ENCODE results near the gene DENND1A.
"Not testable (repeated sequence)": the region's sequence is repeated elsewhere in the genome, so short reads cannot be mapped to it uniquely, and the experiment has no call there.

DENND1A gene, protein sequence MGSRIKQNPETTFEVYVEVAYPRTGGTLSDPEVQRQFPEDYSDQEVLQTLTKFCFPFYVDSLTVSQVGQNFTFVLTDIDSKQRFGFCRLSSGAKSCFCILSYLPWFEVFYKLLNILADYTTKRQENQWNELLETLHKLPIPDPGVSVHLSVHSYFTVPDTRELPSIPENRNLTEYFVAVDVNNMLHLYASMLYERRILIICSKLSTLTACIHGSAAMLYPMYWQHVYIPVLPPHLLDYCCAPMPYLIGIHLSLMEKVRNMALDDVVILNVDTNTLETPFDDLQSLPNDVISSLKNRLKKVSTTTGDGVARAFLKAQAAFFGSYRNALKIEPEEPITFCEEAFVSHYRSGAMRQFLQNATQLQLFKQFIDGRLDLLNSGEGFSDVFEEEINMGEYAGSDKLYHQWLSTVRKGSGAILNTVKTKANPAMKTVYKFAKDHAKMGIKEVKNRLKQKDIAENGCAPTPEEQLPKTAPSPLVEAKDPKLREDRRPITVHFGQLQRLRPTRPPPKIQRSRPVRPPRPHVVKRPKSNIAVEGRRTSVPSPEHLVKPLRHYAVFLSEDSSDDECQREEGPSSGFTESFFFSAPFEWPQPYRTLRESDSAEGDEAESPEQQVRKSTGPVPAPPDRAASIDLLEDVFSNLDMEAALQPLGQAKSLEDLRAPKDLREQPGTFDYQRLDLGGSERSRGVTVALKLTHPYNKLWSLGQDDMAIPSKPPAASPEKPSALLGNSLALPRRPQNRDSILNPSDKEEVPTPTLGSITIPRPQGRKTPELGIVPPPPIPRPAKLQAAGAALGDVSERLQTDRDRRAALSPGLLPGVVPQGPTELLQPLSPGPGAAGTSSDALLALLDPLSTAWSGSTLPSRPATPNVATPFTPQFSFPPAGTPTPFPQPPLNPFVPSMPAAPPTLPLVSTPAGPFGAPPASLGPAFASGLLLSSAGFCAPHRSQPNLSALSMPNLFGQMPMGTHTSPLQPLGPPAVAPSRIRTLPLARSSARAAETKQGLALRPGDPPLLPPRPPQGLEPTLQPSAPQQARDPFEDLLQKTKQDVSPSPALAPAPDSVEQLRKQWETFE

GRCh38 chr9:123929870-123930831, at the start of gene DENND1A:
TSS of gene DENND1A (minus strand) at chr9:123930126. CDS start at chr9:123929905, 221 bp downstream.
- DNase-seq (ENCODE audit: low read depth in 2 of 2) = peak; percentile 71 to 89

GRCh38 chr9:123978981-123979380, 49.1 kb upstream of the DENND1A start:
- DNase-seq (ENCODE audit: low read depth in 2 of 2) = no peak

DNA sequence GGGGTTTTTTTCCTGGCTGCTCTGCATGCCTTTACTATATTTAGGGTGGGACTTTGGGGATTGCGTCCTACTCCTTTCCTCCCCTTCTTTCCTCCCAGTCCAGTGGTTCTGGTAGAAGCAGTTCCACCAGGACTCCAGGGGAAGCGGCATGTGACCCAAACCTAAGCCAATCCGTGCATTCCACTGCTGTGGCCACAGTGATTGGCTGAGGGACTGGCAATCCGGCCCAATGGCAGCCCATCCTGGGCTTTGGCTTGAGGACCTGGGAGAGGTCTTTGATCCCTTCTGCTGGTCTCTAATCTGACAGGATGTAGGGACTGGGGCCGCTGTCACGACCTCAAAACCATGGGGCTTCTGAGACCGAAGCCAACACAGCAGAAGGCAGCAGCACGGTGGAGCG, 46.7 kb upstream of the DENND1A start:
- DNase-seq (ENCODE audit: low read depth in 2 of 2) = not testable (repeated sequence)

DNA sequence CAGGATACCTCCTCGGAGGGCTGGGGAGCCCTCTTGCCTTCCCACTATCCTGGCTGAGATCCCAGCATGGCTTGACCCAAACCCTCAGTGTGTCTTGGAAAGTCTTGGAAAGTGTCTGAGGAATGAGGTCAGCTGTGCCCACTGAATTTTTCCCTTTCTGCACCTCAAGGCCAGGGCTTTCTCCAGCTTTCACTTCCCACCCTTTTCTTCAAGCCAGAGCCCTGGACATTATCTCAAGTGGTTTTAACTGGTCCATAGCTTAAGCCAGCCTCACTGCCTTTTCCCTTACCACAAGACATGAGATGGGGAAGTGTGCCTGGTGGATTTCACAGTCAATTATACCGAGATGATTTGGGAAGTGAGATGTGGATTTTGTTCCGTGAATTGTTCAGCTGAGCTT, 45.9 kb upstream of the DENND1A start:
- DNase-seq (ENCODE audit: low read depth in 2 of 2) = no peak

GRCh38 chr9:123974471-123974870, 44.5 kb upstream of the DENND1A start:
- DNase-seq (ENCODE audit: low read depth in 2 of 2) = no peak

DNA sequence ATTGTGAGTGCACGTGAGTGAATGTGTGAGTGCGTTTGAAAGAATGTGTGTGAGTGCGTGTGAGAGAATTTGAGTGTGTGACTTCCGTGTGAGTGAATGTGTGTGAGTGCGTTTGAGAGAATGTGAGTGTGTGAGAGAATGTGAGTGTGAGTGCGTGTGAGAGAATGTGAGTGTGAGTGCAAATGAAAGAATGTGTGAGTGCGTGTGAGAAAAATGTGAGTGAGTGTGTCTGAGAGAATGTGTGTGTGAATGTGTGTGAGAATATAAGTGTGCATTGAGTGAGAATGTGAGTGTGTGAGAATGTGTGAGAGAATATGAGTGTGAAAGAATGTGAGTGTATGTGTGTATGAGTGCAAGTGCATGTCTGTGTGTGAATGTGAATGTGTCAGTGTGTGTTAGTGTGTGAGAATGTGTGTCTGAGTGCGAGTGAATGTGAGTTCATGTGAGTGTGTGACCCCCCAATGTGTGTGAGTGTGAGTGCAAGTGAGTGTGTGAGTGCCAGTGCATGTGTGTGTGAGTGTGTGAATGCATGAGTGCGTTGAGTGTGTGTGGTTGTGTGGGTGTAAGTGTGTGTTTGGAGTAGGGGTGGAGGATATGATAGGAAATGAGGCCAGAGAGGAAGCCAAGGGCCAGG, 43.8 kb upstream of the DENND1A start:
- no peak for DNase-seq (ENCODE audit: low read depth in 2 of 2)

DNA sequence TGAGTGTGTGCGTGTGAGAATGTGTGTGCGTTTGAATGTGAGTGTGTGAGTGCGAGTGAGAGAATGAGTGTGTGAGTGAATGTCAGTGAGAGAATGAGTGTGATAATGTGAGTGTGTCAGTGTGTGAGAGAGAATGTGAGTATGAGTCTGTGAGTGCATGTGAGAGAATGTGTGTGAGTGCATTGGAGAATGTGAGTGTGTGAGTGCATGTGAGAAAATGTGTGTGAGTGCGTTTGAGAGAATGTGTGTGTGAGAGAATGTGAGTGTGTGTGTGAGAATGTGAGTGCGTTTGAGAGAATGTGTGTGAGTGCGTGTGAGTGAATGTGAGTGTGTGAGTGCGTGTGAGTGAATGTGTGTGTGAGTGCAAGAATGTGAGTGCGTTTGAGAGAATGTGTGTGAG, 42.7 kb upstream of the DENND1A start:
- no peak for DNase-seq (ENCODE audit: low read depth in 2 of 2)

GRCh38 chr9:123967323-123967722, 37.4 kb upstream of the DENND1A start:
- no peak for DNase-seq (ENCODE audit: low read depth in 2 of 2)

DNA sequence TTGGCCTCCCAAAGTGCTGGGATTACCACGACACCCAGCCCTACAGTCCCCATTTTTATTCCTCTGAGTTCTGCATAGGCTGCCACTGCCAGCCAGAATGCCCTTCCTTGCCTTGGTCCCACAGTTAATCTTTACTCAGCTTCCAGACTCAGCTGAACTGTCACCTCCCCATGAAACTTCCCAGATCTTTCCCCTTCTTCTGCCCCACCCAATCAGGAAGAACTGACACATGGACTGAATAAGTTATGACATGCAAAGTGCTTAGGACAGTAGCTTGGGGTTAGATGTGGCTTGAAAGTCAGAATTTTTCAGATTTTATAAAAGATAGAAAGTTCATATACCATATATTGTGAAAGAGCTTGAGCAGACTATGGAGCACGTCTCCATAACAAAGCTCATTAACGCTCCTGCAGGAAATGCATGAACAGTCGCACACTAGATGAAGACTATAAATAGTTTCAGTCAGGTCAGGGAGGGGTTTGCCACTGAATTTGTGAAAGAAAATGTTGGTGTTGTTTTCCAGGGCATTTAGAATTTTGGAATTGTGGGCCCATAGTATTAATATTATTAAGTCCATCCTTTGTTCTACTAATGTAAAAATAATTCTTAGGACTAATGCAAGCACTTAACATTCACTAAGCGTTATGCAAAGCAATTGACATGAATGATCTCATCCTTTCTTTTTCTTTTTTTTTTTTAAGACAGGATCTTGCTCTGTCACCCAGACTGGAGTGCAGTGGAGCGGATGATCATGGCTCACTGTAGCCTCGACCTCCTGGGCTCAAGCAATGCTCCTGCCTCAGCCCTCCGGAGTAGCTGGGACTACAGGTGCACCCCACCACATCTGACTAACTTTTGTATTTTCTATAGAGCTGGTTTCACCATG, 36.1 kb upstream of the DENND1A start:
- no peak for DNase-seq (ENCODE audit: low read depth in 2 of 2)

DNA sequence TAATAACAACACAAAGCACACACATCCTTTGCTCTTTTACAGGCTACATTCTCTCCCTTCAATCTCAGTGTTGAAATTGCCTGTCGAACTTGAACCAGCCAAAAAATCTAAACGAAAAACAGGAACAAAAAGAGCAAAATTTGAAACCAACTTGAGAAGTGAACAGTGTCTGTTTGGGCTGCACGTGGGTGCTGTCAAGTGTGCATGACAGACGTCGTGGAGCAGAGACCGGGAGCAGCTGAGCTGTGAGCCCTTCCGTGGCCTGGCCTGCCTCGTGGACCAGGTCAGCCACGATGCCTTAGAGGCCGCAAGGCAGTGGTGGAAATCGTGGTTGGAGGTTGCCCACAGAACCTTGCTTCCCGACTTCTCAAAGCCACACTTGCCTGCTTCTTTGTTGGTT, 34.8 kb upstream of the DENND1A start:
- DNase-seq (ENCODE audit: low read depth in 2 of 2) = no peak

DNA sequence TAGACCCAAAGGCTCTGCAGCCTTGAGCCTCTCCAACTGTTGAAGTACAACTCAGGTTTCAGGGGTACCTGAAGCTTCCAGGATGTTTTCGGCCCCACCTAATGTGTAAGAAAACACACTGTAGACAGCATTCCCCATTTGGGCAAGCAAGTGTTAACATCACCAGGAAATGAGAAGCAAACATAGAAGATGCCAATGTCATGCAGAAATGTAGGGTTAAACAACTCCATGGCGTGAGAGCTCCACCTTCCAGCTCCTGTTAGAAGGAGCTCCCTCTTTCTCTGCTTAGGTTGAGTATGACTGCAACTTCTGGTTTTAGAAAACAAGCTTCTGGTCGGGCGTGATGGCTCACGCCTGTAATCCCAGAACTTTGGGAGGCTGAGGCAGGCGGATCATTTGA, 31.0 kb upstream of the DENND1A start:
- DNase-seq (ENCODE audit: low read depth in 2 of 2) = no peak

- no peak for DNase-seq (ENCODE audit: low read depth in 2 of 2)
Observed at GRCh38 chr9:123960366-123960765, 30.4 kb upstream of the DENND1A start.

GRCh38 chr9:123959787-123960186, 29.9 kb upstream of the DENND1A start:
- DNase-seq (ENCODE audit: low read depth in 2 of 2) = no peak

DNA sequence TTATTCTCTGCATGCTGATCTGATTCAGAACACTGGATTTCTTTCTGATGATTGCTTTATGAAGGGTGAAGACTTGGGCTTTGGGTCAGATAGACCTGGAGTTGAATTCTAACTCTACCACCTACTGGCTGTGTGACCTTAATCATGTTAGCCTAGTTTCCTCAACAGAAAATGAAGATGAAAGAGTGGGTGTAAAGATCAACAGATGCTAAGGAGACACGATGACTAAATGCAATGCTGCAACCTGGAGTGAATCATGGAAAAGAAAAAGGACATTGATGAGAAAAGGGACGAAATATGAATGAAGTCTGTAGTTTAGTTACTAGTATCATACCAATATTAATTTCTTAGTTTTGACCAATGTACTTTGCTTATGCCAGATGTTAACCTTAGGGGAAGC, 27.8 kb upstream of the DENND1A start:
- no peak for DNase-seq (ENCODE audit: low read depth in 2 of 2)

- DNase-seq (ENCODE audit: low read depth in 2 of 2) = no peak
Observed at GRCh38 chr9:123957168-123957721, 27.3 kb upstream of the DENND1A start.

DNA sequence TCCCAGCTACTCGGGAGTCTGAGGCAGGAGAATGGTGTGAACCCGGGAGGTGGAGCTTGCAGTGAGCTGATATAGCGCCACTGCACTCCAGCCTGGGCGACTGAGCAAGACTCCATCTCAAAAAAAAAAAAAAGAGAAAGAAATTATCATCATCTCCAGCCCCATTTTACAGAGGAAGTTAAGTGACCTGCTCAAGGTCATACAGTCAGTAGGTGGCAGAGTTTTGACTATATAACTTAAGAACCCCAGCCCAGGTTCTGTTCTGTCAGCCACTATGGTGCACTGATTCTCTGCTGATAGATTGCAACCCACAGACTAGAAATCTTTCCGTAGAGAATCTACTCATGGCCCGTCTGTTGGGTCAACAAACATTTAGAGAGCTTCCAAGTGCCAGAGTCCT, 25.7 kb upstream of the DENND1A start:
- no peak for DNase-seq (ENCODE audit: low read depth in 2 of 2)

GRCh38 chr9:123954518-123955280, 24.8 kb upstream of the DENND1A start:
- no peak for DNase-seq (ENCODE audit: low read depth in 2 of 2)

GRCh38 chr9:123952641-123953495, 22.9 kb upstream of the DENND1A start:
- no peak for DNase-seq (ENCODE audit: low read depth in 2 of 2)
